ENCODE data around the gene FNDC10. TPM values are rescaled to one million over a fixed set of nuclear protein-coding genes. Genes with fewer than 3 reads are reported as not detected.

FNDC10 gene
- total RNA-seq, 1 donor from 2014 or later, result 7.7 TPM

- H3K4me3 ChIP-seq, result no peak overlapping the region
- peaks cover 5% of the 10 kb centered on the region for H3K36me3 ChIP-seq
- no peaks in the 10 kb centered on the region for H3K4me1 ChIP-seq
- H3K27me3 ChIP-seq (ENCODE audit: low read depth), result no peaks in the 10 kb centered on the region
- intact Hi-C loops (cut with DNase I), result no loop called here
- no peak for DNase-seq
- no peak for ATAC-seq
- no peak for TF ChIP-seq CTCF (IDR thresholded peaks at IDR 0.05)
- no peak overlapping the region for H3K27ac ChIP-seq
- no peaks in the 10 kb centered on the region for H3K9me3 ChIP-seq
These were observed 48.2 kb downstream of the FNDC10 start for GRCh38 chr1:1551524-1552262.

GRCh38 chr1:1550591-1551432, 49.1 kb downstream of the FNDC10 start:
- no peaks in the 10 kb centered on the region for H3K9me3 ChIP-seq
- H3K27me3 ChIP-seq (ENCODE audit: low read depth), result no peaks in the 10 kb centered on the region
- intact Hi-C loops (cut with DNase I), result no loop called here
- no peaks in the 10 kb centered on the region for H3K4me1 ChIP-seq
- H3K27ac ChIP-seq, result no peak overlapping the region
- H3K36me3 ChIP-seq, result peaks cover 11% of the 10 kb centered on the region
- H3K4me3 ChIP-seq, result no peak overlapping the region
- DNase-seq (no peak), ATAC-seq (no peak)
- TF ChIP-seq CTCF (IDR thresholded peaks at IDR 0.05), result no peak

- ATAC-seq (no peak), DNase-seq (no peak)
- Histone ChIP-seq H3K27me3 (ENCODE audit: low read depth) (no peaks in the 10 kb centered on the region), H3K4me3 (no peak overlapping the region), H3K4me1 (no peaks in the 10 kb centered on the region), H3K27ac (no peak overlapping the region), H3K36me3 (peaks cover 10% of the 10 kb centered on the region), H3K9me3 (no peaks in the 10 kb centered on the region)
- intact Hi-C loops (cut with DNase I), result no loop called here
- TF ChIP-seq CTCF (IDR thresholded peaks at IDR 0.05), result no peak
These were observed 49.8 kb downstream of the FNDC10 start for GRCh38 chr1:1550087-1550486.

- peaks cover 19% of the 10 kb centered on the region for H3K36me3 ChIP-seq
These were observed 51.3 kb downstream of the FNDC10 start for GRCh38 chr1:1548591-1548990.

More at GRCh38 chr1:1548591-1548990, 51.3 kb downstream of the FNDC10 start:
- TF ChIP-seq CTCF (IDR thresholded peaks at IDR 0.05), result no peak
- ATAC-seq, result no peak
- Histone ChIP-seq H3K4me1 (no peaks in the 10 kb centered on the region), H3K4me3 (no peak overlapping the region), H3K27ac (no peak overlapping the region), H3K9me3 (no peaks in the 10 kb centered on the region), H3K27me3 (ENCODE audit: low read depth) (no peaks in the 10 kb centered on the region)
- DNase-seq, result no peak
- intact Hi-C loops (cut with DNase I), result no loop called here

Other genes starting within 250 kb of the FNDC10 start
- 39.3 TPM for gene MXRA8, start 241.6 kb downstream of the FNDC10 start, total RNA-seq
- gene AURKAIP1, start 224.9 kb downstream of the FNDC10 start, total RNA-seq, result 82.4 TPM
- 165 TPM for gene CCNL2, start 200.8 kb downstream of the FNDC10 start, total RNA-seq
- 79.8 TPM for gene MRPL20, start 192.8 kb downstream of the FNDC10 start, total RNA-seq
- 22.3 TPM for gene ANKRD65, start 178.9 kb downstream of the FNDC10 start, total RNA-seq
- gene VWA1, start 164.4 kb downstream of the FNDC10 start, total RNA-seq, result 58.7 TPM
- gene ATAD3C, start 150.4 kb downstream of the FNDC10 start, total RNA-seq, result 7.8 TPM
- 19.0 TPM for gene ATAD3B, start 128.4 kb downstream of the FNDC10 start, total RNA-seq
- 14.1 TPM for gene ATAD3A, start 88.0 kb downstream of the FNDC10 start, total RNA-seq
- gene TMEM240, start 59.5 kb downstream of the FNDC10 start, total RNA-seq, result 3.9 TPM
- 123 TPM for gene SSU72, start 25.3 kb downstream of the FNDC10 start, total RNA-seq
- gene MIB2, start 15.4 kb upstream of the FNDC10 start, total RNA-seq, result 82.5 TPM
- 27.2 TPM for gene MMP23B, start 32.0 kb upstream of the FNDC10 start, total RNA-seq
- 23.0 TPM for gene CDK11B, start 58.9 kb upstream of the FNDC10 start, total RNA-seq
- gene SLC35E2B, start 92.7 kb upstream of the FNDC10 start, total RNA-seq, result 52.7 TPM
- gene CDK11A, start 124.2 kb upstream of the FNDC10 start, total RNA-seq, result 56.1 TPM
- gene NADK, start 178.3 kb upstream of the FNDC10 start, total RNA-seq, result 133 TPM